Measurements from ENCODE around the gene PCDH9.

PCDH9 gene

GRCh38 chr13:66612983-66613382, 617.2 kb downstream of the PCDH9 start:
- DNase-seq (ENCODE audit: low read depth in 3 of 3, low spot score in 1 of 3): no peak

GRCh38 chr13:66586489-66586888, 643.6 kb downstream of the PCDH9 start:
- no peak for DNase-seq (ENCODE audit: low read depth in 3 of 3, low spot score in 1 of 3)

GRCh38 chr13:66585669-66586203, 644.4 kb downstream of the PCDH9 start:
- DNase-seq (ENCODE audit: low read depth in 3 of 3, low spot score in 1 of 3): no peak

GRCh38 chr13:66581675-66582074, 648.5 kb downstream of the PCDH9 start:
- no peak for DNase-seq (ENCODE audit: low read depth in 3 of 3, low spot score in 1 of 3)

- no peak for DNase-seq (ENCODE audit: low read depth in 3 of 3, low spot score in 1 of 3)
Measured at GRCh38 chr13:66578305-66578704, 651.8 kb downstream of the PCDH9 start.

GRCh38 chr13:66577358-66577757, 652.8 kb downstream of the PCDH9 start:
- DNase-seq (ENCODE audit: low read depth in 3 of 3, low spot score in 1 of 3): no peak

- DNase-seq (ENCODE audit: low read depth in 3 of 3, low spot score in 1 of 3): no peak
Measured at GRCh38 chr13:66576381-66576780, 653.8 kb downstream of the PCDH9 start.

- no peak for DNase-seq (ENCODE audit: low read depth in 3 of 3, low spot score in 1 of 3)
Measured at GRCh38 chr13:66574606-66575005, 655.5 kb downstream of the PCDH9 start.

- DNase-seq (ENCODE audit: low read depth in 3 of 3, low spot score in 1 of 3): no peak
Measured at GRCh38 chr13:66567899-66568612, 662.1 kb downstream of the PCDH9 start.

- no peak for DNase-seq (ENCODE audit: low read depth in 3 of 3, low spot score in 1 of 3)
Measured at GRCh38 chr13:66565279-66565678, 664.9 kb downstream of the PCDH9 start.

- DNase-seq (ENCODE audit: low read depth in 3 of 3, low spot score in 1 of 3): no peak
Measured at GRCh38 chr13:66563076-66563475, 667.1 kb downstream of the PCDH9 start.

GRCh38 chr13:66562054-66562453, 668.1 kb downstream of the PCDH9 start:
- DNase-seq (ENCODE audit: low read depth in 3 of 3, low spot score in 1 of 3): no peak

GRCh38 chr13:66560991-66561390, 669.1 kb downstream of the PCDH9 start:
- no peak for DNase-seq (ENCODE audit: low read depth in 3 of 3, low spot score in 1 of 3)

GRCh38 chr13:66560189-66560588, 669.9 kb downstream of the PCDH9 start:
- DNase-seq (ENCODE audit: low read depth in 3 of 3, low spot score in 1 of 3): no peak

- DNase-seq (ENCODE audit: low read depth in 3 of 3, low spot score in 1 of 3): no peak
Measured at GRCh38 chr13:66559093-66559492, 671.0 kb downstream of the PCDH9 start.

- DNase-seq (ENCODE audit: low read depth in 3 of 3, low spot score in 1 of 3): no peak
Measured at GRCh38 chr13:66558506-66558905, 671.6 kb downstream of the PCDH9 start.

GRCh38 chr13:66557357-66557756, 672.8 kb downstream of the PCDH9 start:
- DNase-seq (ENCODE audit: low read depth in 3 of 3, low spot score in 1 of 3): no peak

- no peak for DNase-seq (ENCODE audit: low read depth in 3 of 3, low spot score in 1 of 3)
Measured at GRCh38 chr13:66556306-66556705, 673.8 kb downstream of the PCDH9 start.

- DNase-seq (ENCODE audit: low read depth in 3 of 3, low spot score in 1 of 3): no peak
Measured at GRCh38 chr13:66553391-66553790, 676.7 kb downstream of the PCDH9 start.

- DNase-seq (ENCODE audit: low read depth in 3 of 3, low spot score in 1 of 3): no peak
Measured at GRCh38 chr13:66551128-66551527, 679.0 kb downstream of the PCDH9 start.

- no peak for DNase-seq (ENCODE audit: low read depth in 3 of 3, low spot score in 1 of 3)
Measured at GRCh38 chr13:66547685-66548084, 682.5 kb downstream of the PCDH9 start.

GRCh38 chr13:66546534-66547379, 683.4 kb downstream of the PCDH9 start:
- no peak for DNase-seq (ENCODE audit: low read depth in 3 of 3, low spot score in 1 of 3)

All from stimulated activated CD4-positive, alpha-beta T cell treated with anti-CD3 and anti-CD28 coated beads, TNF-alpha, amount 100 ng/mL, for 1 hour (primary cell).